Fibroblast of lung (primary cell): ENCODE data around the gene TOLLIP.

Source experiments
- EZH2 ChIP-seq: IDR thresholded peaks from 2 replicates; pipeline ENCODE4 v1.5.1; 2012; ENCODE audit warnings: low read length, control low read depth, mild to moderate bottlenecking; ENCODE audit errors: missing control alignments
- TF ChIP-seq, protein P1 (sequence below), 2 donors: IDR thresholded peaks in 1 of 2; conservative IDR thresholded peaks in 1 of 2; 1 replicate in 1 of 2; 2 replicates in 1 of 2; pipeline ENCODE4 v1.5.1; 2011 to 2012; ENCODE audit warnings: low read length in 2 of 2, control low read depth in 1 of 2, inconsistent platforms in 1 of 2, low read depth in 1 of 2, mild to moderate bottlenecking in 1 of 2

DNA sequence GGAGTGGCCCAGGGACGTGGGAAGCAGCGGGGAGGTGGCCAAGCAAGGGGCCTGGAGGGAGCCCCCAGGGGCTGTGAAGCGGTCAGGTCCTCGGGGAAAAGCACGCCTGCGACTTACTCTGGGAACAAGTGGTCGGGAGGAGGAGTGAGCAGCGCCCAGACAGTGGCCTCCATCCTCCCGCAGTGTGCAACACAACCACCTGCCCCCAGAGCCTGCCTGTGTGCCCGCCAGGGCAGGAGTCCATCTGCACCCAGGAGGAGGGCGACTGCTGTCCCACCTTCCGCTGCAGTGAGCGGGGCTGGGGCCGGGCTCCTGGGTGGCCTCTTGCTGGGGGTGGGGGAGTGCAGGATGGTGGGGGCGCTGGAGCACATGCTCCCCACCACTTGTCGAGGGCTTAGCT lies 51.5 kb downstream of the TOLLIP start:
- TF ChIP-seq, protein P1, sequence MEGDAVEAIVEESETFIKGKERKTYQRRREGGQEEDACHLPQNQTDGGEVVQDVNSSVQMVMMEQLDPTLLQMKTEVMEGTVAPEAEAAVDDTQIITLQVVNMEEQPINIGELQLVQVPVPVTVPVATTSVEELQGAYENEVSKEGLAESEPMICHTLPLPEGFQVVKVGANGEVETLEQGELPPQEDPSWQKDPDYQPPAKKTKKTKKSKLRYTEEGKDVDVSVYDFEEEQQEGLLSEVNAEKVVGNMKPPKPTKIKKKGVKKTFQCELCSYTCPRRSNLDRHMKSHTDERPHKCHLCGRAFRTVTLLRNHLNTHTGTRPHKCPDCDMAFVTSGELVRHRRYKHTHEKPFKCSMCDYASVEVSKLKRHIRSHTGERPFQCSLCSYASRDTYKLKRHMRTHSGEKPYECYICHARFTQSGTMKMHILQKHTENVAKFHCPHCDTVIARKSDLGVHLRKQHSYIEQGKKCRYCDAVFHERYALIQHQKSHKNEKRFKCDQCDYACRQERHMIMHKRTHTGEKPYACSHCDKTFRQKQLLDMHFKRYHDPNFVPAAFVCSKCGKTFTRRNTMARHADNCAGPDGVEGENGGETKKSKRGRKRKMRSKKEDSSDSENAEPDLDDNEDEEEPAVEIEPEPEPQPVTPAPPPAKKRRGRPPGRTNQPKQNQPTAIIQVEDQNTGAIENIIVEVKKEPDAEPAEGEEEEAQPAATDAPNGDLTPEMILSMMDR (conservative IDR thresholded peaks at IDR 0.05 in 1 of 2, IDR thresholded peaks at IDR 0.05 in 1 of 2; ENCODE audit: low read depth in 1 of 2, low read length in 2 of 2), result no peak
- no peak for TF ChIP-seq EZH2
